Fibroblast of skin of scalp (primary cell): ENCODE results near the gene PNCK.

ENCODE experiments used
- DNase-seq: peaks from one replicate; pipeline ENCODE4 v3.0.0-alpha.2; 2013

The PNCK gene

DNA sequence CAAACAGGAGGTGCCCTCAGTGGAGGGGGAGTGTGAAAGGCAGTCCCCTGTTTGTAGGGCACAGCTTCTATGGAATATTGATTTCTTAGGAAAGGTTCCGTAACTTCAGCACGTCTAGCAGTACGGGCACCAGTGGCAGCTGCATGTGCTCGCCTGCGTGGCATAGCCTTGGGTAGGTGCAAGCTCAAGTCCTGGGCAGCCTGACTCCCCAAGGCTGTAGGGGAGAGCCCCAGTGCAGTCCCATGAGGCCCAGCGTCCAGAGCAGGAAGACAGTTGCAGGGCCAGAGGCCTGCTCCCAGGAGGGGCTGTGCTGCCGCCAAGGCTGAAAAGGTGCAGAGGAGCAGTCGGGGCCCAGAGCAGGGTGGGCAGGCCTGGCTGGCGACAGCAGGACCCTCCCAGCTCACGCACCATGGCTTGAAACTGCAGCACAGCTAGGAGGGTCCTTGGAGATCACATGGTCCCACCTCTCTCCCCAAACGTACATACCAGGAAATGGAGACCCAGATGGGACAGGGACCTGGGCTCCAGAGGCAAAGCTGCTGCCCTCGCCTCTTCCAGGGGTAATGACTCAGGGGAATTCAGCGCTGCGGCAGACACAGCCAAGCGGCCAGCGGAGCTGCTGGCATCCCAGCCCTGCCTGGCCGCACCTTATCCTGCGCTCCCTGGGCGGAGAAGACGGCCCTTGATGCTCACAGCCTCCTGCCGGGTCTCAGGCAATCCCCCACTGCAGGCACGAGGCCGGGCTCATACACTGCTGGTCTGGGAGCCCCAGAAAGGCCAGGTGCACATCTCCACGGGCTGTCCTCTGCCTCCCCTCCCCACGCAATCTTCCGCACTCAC, 32.7 kb downstream of the PNCK start:
- no peak for DNase-seq

DNA sequence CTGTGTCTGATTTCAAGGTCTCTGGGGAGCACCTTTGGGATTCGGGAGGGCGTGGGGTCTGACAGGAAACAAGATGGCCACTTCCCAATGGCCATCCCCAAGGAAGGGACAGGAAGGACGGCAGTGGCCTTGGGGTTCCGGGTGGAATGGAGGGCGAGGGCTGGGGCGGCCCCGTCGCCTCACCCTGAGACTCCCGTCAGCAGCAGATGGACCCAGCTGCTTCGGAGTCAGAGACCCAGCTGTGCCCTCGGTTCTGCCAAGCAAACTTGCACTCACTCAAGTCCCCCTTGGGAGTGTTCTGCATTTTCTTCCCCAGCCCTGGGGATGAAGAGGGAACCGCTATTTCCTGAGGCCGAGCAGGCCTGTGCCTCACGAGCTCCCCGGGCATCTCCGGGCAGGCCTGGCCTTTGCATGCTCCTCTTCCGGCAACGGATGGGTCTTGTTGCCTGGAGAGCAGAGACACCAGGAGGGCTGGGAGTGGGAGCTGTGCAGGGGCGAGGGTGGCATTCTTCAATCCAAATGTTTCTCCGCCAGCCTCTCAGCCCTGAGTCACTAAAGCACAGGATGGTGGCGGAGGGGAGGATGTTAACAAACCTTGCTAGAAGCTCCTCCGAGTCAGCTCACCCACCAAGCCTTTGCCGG, 33.4 kb downstream of the PNCK start:
- no peak for DNase-seq

DNA sequence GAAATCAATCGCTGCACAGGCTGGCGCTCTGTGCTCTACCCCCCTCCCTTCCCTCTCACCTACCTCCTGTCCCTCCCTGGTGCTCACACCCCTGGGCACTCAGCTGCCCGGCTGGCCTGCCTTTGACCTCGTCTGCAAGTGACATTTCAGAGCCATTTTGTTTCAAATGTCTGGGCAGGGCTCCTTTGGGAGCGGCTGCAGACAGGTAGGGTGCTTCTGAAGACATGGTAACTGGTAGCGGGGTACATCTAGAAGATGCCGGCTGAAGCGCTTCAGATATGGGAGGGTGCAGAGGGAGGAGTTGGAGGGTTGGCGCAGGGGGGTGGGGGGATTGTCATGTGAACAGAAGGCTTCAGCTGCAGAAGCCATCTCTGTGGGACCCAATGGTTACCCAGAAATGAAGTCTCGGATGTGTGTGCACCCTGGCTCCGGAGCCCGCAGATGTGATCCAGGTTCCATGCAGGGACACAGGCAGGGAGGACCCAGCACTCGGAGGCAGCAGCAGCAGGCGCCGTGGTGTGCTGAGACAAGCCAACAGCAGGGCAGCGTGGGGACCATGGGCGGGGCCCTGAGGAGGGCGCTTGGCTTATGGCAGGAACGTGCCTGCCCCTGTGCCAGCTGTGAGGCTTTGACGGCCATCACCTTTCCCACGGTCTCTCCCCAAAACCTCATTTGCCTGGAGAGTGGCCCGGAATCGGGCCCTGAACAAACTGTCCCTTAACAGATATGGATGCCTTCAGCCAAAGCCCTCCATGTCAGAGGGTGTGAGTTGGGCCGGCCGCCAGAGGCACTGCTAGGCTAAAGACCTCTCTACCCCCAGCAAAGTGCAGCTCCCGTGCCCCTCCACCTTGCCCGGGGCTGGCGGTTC, 34.2 kb downstream of the PNCK start:
- DNase-seq, result no peak

DNA sequence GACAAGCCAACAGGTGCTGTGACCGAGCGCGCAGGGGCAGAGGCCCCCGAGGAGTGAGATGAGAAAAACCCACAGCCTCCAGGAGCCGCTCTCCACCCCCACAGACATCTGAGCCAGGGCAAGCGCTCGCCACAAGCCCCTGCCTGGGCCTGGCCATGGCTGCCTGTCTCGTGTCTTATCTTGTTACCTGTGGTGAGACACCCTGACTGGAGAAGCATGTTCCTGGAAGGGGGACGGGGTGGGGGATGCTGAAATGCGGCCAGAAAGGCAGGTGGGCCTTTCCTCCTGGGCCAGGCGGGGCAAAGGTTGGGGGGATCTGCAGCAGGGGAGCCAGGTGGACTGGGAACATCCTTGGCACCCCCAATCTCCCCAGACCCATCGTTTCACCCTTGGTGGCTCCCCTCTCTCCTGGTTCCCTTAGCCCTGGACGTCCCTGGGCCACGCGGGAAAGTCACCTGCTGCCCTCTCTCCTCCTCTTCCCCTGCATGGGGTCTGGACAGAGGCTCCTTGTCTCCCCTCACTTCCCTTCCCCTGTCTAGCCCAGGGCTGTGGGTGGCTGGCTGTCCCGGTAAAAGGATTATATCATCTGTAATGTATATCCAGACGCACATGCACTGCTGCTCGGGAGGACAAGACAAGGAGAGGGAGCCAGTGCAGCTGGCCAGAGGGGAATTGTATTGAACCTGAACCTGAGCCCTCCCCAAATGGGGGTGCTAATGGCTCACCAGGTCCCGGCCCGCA, 35.0 kb downstream of the PNCK start:
- DNase-seq, result no peak

GRCh38 chrX:153638041-153638371, 35.6 kb downstream of the PNCK start:
- no peak for DNase-seq

DNA sequence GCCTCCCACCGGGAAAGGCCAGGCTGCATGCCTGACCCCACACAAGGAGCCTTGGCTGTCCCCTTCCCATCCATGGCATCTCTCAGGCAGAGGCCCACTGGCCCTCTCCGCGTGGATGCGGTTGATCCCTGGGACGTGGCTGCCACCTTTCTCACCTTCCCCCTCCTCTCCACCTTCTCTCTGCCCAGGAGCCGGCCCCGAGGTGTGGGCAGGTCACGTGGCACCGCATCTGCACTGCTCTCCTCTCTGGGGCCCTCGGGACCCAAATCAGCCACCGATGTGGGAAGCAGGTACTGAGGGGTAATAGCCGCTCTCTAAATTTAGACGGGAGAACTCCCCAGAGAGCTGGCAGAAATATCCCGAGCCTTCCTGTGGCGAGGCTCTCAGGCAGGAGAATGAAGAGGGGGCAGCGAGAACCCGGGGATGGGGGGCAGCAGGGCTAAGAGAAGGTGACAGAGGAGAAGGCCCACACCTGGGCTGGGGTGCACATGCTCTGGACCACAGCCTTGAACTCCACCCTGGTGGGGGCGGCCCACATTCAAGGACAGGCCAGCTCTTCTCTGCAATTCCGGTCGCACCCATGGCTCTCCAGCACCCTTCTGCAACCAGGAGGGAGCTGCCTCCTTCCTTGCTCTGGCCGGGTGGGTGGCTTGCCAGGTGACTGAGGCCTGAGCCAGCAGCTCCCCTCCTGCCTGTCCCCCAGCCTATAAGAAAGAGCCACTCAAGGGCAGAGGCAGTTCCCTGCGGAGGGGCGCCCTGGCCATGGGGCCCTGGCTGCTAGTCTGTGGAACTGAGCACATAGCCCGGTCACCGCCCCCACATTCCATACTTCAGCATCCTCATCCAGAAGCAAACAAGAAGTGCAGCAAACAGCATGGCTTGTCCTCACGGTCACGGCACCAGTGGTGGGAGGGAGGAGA, 36.2 kb downstream of the PNCK start:
- DNase-seq, result no peak

- DNase-seq, result no peak
Measured at GRCh38 chrX:153636716-153637115, 36.9 kb downstream of the PNCK start.

GRCh38 chrX:153635788-153636668, 37.6 kb downstream of the PNCK start:
- peak; percentile 7 for DNase-seq

DNA sequence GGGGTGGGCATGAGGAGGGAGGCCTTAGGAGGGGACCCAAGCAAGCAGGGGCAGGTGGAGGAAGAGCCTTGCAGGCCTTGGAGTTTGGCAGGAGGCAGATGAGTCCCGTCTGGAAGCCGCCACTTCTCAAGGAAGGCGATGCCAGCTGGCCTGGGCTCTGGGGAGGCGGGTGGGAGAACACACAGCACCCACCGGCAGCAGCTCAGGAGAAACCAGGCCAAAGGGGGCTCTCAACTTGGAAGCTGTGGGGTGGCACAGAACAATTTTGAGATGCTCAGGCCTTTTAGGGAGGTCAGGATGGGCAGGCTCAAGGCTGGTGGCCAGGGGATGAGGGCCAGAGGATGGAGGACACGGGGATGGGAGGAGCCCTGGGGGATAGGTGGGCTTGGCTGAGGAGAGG, 38.2 kb downstream of the PNCK start:
- DNase-seq, result no peak

DNA sequence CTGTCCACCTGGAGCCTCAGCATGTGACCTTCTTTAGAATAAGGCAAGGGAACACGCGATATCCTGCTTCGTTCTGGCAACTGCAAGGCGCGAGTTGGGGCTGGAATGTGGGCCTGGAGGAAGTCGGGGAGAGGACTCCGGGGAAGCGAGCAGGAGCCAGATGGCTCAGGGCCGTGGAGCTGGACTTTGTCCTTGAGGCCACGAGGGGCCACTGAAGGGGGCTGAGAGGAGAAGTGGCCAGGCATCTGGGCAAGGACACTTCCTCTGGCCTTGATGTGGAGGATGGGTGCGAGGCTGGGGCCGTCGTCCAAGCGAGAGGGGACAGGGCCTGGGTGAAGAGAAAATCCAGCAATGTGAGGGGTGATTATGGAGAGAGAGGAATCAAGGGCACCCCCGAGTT, 38.8 kb downstream of the PNCK start:
- no peak for DNase-seq

GRCh38 chrX:153634236-153634635, 39.4 kb downstream of the PNCK start:
- DNase-seq, result no peak

- no peak for DNase-seq
Measured at GRCh38 chrX:153633607-153634180, 39.9 kb downstream of the PNCK start.

DNA sequence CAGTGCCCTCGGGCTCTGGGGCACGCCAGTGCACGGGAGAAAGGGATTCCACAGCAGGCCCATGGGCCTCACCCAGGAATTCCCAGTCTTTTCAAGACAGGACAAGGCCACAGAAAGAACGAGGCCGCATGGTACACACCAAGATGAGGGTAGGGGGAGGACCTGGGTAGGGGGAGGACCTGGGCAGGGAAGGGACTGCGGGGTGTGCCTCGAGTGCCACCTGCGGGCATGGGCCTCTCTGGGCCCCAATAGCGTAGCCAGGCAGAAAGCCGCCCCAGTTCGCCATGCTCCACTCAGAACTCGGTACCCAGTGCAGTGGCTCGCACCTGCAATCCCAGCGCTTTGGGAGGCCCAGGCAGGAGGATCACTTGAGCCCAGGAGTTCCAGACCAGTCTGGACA, 40.6 kb downstream of the PNCK start:
- DNase-seq, result no peak

DNA sequence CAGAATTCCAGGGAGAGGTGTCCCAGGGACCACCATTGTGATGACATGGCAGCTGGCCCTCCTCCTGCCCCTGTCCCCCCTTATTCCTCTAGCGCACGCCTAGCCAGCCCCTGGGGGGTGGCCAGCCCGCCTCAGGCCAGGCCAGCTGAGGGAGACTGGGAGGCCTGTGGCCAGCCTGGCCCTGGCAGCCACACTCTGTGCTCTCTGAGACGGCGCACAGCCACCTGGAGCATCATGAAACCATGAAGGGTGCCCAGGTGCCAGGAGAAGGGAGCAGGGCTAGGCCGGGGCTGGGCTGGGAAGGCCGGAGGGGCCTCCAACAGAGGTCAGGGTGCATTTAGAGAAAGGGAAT, 41.0 kb downstream of the PNCK start:
- no peak for DNase-seq

- DNase-seq, result no peak
Measured at GRCh38 chrX:153631907-153632594, 41.6 kb downstream of the PNCK start.

DNA sequence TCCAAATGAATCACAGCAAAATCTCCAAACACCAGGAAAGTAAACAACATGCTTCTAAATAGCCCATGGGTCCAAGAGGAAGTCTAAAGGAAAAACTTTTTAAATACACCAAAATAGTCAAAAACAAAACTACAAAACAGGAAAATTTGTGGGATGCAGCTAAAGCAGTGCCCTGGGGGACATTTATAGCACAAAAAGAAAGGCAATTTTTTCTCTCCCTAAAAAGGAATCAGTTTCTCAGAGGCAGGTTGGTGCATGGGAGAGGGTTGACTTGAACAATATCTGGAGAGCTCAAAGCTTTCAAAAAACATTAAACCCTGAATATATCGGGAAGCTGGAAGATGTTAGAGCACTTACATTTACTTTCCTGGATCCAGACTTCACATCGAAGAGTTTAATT, 42.3 kb downstream of the PNCK start:
- no peak for DNase-seq

DNA sequence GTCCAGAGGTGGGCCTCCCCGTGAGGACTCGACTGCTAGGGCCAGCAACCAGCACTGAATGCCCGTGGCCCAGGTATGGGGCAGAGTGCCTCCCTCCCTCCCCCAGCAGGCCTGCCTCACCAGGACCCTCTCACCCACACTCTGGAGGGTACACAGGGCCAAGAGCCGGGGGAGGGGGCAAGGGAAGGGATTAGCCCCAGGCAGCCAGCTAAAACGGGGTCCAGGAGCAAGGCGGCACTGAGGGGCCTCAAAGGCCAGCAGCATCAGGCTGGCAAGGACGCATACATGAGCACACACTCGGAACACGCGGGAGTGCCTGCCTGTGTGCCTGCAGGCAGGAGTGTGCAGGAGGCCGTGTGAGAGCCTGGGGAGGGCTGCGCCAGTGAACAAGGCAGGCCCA, 44.9 kb downstream of the PNCK start:
- no peak for DNase-seq

- DNase-seq, result no peak
Measured at GRCh38 chrX:153628129-153628528, 45.5 kb downstream of the PNCK start.

- no peak for DNase-seq
Measured at GRCh38 chrX:153627675-153628111, 45.9 kb downstream of the PNCK start.
